ENCODE results near the gene CXXC4. TPM values are rescaled to one million over a fixed set of nuclear protein-coding genes. Genes with fewer than 3 reads are reported as not detected.

CXXC4 gene
- under 1 TPM in 2 of 3 donors, not detected in 1; 0.03 to 0.05 TPM for total RNA-seq

- DNase-seq: no peak
- Mint-ChIP-seq H3K27me3 (ENCODE audit: low read depth) (peaks cover 52% of the 10 kb centered on the region), H3K36me3 (ENCODE audit: insufficient read depth) (no peaks in the 10 kb centered on the region)
Observed at GRCh38 chr4:104494822-104495559, at the start of gene CXXC4. Gene CXXC4, minus strand, starts transcription at chr4:104494894. Its CDS starts 3,092 bp downstream, at chr4:104491802.

GRCh38 chr4:104533156-104533555, 38.5 kb upstream of the CXXC4 start:
- DNase-seq (no peak), ATAC-seq (no peak)
- Mint-ChIP-seq H3K9me3 (no peaks in the 10 kb centered on the region), H3K4me3 (no peak overlapping the region), H3K36me3 (ENCODE audit: insufficient read depth) (no peaks in the 10 kb centered on the region), H3K27me3 (ENCODE audit: low read depth) (no peaks in the 10 kb centered on the region), H3K4me1 (ENCODE audit: low read depth) (no peaks in the 10 kb centered on the region)

More at GRCh38 chr4:104494822-104495559, at the start of gene CXXC4:
- Mint-ChIP-seq H3K4me3 (peak within 1 kb of the TSS; percentile 42), H3K9me3 (no peaks in the 10 kb centered on the region), H3K4me1 (ENCODE audit: low read depth) (peaks cover 26% of the 10 kb centered on the region)
- ATAC-seq: peak; percentile 15 to 46

GRCh38 chr4:104532677-104533076, 38.0 kb upstream of the CXXC4 start:
- Mint-ChIP-seq H3K4me3 (no peak overlapping the region), H3K27me3 (ENCODE audit: low read depth) (no peaks in the 10 kb centered on the region), H3K36me3 (ENCODE audit: insufficient read depth) (no peaks in the 10 kb centered on the region), H3K4me1 (ENCODE audit: low read depth) (no peaks in the 10 kb centered on the region), H3K9me3 (no peaks in the 10 kb centered on the region)
- DNase-seq (no peak), ATAC-seq (no peak)

GRCh38 chr4:104531390-104531789, 36.7 kb upstream of the CXXC4 start:
- H3K4me1 Mint-ChIP-seq (ENCODE audit: low read depth): no peaks in the 10 kb centered on the region
- no peak overlapping the region for H3K4me3 Mint-ChIP-seq
- peaks cover 2% of the 10 kb centered on the region for H3K27me3 Mint-ChIP-seq (ENCODE audit: low read depth)
- ATAC-seq: no peak
- no peaks in the 10 kb centered on the region for H3K9me3 Mint-ChIP-seq
- no peak for DNase-seq
- no peaks in the 10 kb centered on the region for H3K36me3 Mint-ChIP-seq (ENCODE audit: insufficient read depth)

GRCh38 chr4:104530426-104530825, 35.7 kb upstream of the CXXC4 start:
- peaks cover 2% of the 10 kb centered on the region for H3K27me3 Mint-ChIP-seq (ENCODE audit: low read depth)
- H3K4me3 Mint-ChIP-seq: no peak overlapping the region
- H3K9me3 Mint-ChIP-seq: no peaks in the 10 kb centered on the region
- ATAC-seq (no peak), DNase-seq (no peak)
- no peaks in the 10 kb centered on the region for H3K4me1 Mint-ChIP-seq (ENCODE audit: low read depth)
- H3K36me3 Mint-ChIP-seq (ENCODE audit: insufficient read depth): no peaks in the 10 kb centered on the region

GRCh38 chr4:104524591-104524990, 29.9 kb upstream of the CXXC4 start:
- no peak overlapping the region for H3K4me3 Mint-ChIP-seq
- peaks cover 2% of the 10 kb centered on the region for H3K27me3 Mint-ChIP-seq (ENCODE audit: low read depth)
- no peaks in the 10 kb centered on the region for H3K4me1 Mint-ChIP-seq (ENCODE audit: low read depth)
- no peaks in the 10 kb centered on the region for H3K36me3 Mint-ChIP-seq (ENCODE audit: insufficient read depth)
- ATAC-seq: no peak
- DNase-seq: no peak
- no peaks in the 10 kb centered on the region for H3K9me3 Mint-ChIP-seq

GRCh38 chr4:104524026-104524425, 29.3 kb upstream of the CXXC4 start:
- Mint-ChIP-seq H3K4me3 (no peak overlapping the region), H3K9me3 (no peaks in the 10 kb centered on the region), H3K27me3 (ENCODE audit: low read depth) (peaks cover 2% of the 10 kb centered on the region), H3K4me1 (ENCODE audit: low read depth) (no peaks in the 10 kb centered on the region), H3K36me3 (ENCODE audit: insufficient read depth) (no peaks in the 10 kb centered on the region)
- DNase-seq (no peak), ATAC-seq (no peak)

GRCh38 chr4:104519588-104519987, 24.9 kb upstream of the CXXC4 start:
- no peaks in the 10 kb centered on the region for H3K9me3 Mint-ChIP-seq
- DNase-seq (no peak), ATAC-seq (no peak)
- H3K27me3 Mint-ChIP-seq (ENCODE audit: low read depth): no peaks in the 10 kb centered on the region
- H3K4me3 Mint-ChIP-seq: no peak overlapping the region
- no peaks in the 10 kb centered on the region for H3K36me3 Mint-ChIP-seq (ENCODE audit: insufficient read depth)
- no peaks in the 10 kb centered on the region for H3K4me1 Mint-ChIP-seq (ENCODE audit: low read depth)

- Mint-ChIP-seq H3K36me3 (ENCODE audit: insufficient read depth) (no peaks in the 10 kb centered on the region), H3K4me1 (ENCODE audit: low read depth) (no peaks in the 10 kb centered on the region), H3K4me3 (no peak overlapping the region), H3K27me3 (ENCODE audit: low read depth) (no peaks in the 10 kb centered on the region), H3K9me3 (peaks cover 2% of the 10 kb centered on the region)
- DNase-seq (no peak), ATAC-seq (no peak)
Observed at GRCh38 chr4:104516884-104517283, 22.2 kb upstream of the CXXC4 start.

GRCh38 chr4:104508224-104508623, 13.5 kb upstream of the CXXC4 start:
- Mint-ChIP-seq H3K36me3 (ENCODE audit: insufficient read depth) (no peaks in the 10 kb centered on the region), H3K27me3 (ENCODE audit: low read depth) (peaks cover 4% of the 10 kb centered on the region), H3K9me3 (peaks cover 2% of the 10 kb centered on the region), H3K4me1 (ENCODE audit: low read depth) (no peaks in the 10 kb centered on the region), H3K4me3 (no peak overlapping the region)
- ATAC-seq (no peak), DNase-seq (no peak)

GRCh38 chr4:104507112-104507511, 12.4 kb upstream of the CXXC4 start:
- H3K27me3 Mint-ChIP-seq (ENCODE audit: low read depth): peaks cover 5% of the 10 kb centered on the region
- ATAC-seq (no peak), DNase-seq (no peak)
- H3K4me1 Mint-ChIP-seq (ENCODE audit: low read depth): no peaks in the 10 kb centered on the region
- H3K36me3 Mint-ChIP-seq (ENCODE audit: insufficient read depth): no peaks in the 10 kb centered on the region
- no peak overlapping the region for H3K4me3 Mint-ChIP-seq
- H3K9me3 Mint-ChIP-seq: no peaks in the 10 kb centered on the region

GRCh38 chr4:104504536-104504935, 9.8 kb upstream of the CXXC4 start:
- Mint-ChIP-seq H3K4me1 (ENCODE audit: low read depth) (no peaks in the 10 kb centered on the region), H3K36me3 (ENCODE audit: insufficient read depth) (no peaks in the 10 kb centered on the region), H3K27me3 (ENCODE audit: low read depth) (peaks cover 13% of the 10 kb centered on the region), H3K9me3 (no peaks in the 10 kb centered on the region), H3K4me3 (no peak overlapping the region)
- ATAC-seq (no peak), DNase-seq (no peak)

GRCh38 chr4:104502471-104502870, 7.8 kb upstream of the CXXC4 start:
- Mint-ChIP-seq H3K4me3 (no peak overlapping the region), H3K9me3 (no peaks in the 10 kb centered on the region), H3K4me1 (ENCODE audit: low read depth) (no peaks in the 10 kb centered on the region), H3K27me3 (ENCODE audit: low read depth) (peaks cover 20% of the 10 kb centered on the region), H3K36me3 (ENCODE audit: insufficient read depth) (no peaks in the 10 kb centered on the region)
- ATAC-seq (no peak), DNase-seq (no peak)

- ATAC-seq (no peak), DNase-seq (no peak)
- H3K4me1 Mint-ChIP-seq (ENCODE audit: low read depth): no peaks in the 10 kb centered on the region
- no peaks in the 10 kb centered on the region for H3K9me3 Mint-ChIP-seq
- H3K36me3 Mint-ChIP-seq (ENCODE audit: insufficient read depth): no peaks in the 10 kb centered on the region
- peaks cover 20% of the 10 kb centered on the region for H3K27me3 Mint-ChIP-seq (ENCODE audit: low read depth)
- H3K4me3 Mint-ChIP-seq: no peak overlapping the region
Observed at GRCh38 chr4:104501290-104501689, 6.6 kb upstream of the CXXC4 start.

GRCh38 chr4:104500442-104500841, 5.7 kb upstream of the CXXC4 start:
- Mint-ChIP-seq H3K9me3 (no peaks in the 10 kb centered on the region), H3K36me3 (ENCODE audit: insufficient read depth) (no peaks in the 10 kb centered on the region), H3K4me1 (ENCODE audit: low read depth) (peaks cover 4% of the 10 kb centered on the region), H3K27me3 (ENCODE audit: low read depth) (peaks cover 24% of the 10 kb centered on the region), H3K4me3 (no peak overlapping the region)
- ATAC-seq: no peak
- DNase-seq: no peak

Measured in activated T-cell treated with anti-CD3 and anti-CD28 coated beads, Interleukin-2, amount 50 U/mL, for 4 hours (primary cell).